ENCODE data around the gene NBEA.

NBEA gene

GRCh38 chr13:35179920-35180663, 238.0 kb downstream of the NBEA start:
- DNase-seq = no peak

GRCh38 chr13:35190241-35190640, 248.2 kb downstream of the NBEA start:
- no peak for DNase-seq

DNA sequence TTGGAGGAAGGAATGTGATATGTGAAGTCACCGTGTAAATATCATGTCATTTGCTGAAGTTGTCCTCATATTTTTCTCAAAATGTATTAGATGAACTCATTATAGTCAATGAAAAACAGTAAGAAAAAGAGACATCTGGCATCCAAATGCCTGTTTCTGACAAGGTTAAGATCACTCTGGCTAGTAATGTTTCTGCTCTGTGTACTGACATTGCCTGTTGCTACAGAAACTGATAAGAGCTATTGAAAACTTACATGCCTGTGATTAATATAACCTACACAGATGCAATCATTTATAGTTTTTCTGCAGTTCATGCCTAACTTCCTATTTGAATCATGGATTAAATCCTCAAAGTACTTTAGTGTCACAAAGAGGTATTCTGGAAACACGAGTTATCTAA, 249.8 kb downstream of the NBEA start:
- no peak for DNase-seq

DNA sequence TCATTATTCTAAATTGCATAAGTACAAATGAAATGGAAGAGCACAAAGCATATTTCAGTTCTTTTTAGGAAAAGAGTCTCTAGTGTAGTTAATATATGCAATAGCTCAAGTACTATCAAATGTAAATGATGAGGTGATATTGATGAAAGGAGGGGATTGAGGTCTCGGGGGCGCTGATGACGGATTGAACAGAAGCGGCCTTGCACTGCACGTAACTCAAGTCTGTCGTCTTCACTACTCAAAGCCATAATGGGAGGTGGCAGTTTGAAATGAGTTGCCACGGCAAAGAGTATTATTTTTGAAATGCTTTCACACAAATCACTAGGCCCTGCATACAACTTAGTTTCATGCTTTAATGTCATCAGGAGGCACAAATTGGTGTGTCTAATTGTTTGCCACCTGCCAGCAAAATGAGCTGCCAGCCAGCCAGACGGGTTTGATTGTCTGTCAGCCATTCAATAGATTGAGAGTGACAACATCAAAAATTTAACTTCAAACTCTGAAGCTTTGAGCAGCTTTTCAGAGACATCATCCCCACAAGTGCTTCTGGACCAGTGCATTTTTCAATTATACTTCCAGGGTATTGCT, 256.6 kb downstream of the NBEA start:
- no peak for DNase-seq

DNA sequence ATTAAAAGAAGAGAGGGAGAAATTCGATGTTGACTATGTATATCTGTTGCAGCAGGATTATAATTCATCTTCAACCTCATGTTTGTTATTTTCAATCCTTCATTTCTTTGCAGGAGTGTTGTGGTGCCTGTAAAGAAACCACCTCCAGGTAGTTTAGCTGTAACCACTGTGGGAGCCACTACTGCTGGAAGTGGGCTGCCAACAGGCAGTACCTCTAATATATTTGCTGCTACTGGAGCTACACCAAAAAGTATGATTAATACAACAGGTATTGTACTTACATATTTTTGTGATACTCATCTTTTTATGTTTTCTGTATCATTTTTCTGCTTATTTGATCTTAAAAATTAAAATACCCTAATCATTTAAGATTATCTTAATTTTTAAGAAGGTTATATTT, 266.5 kb downstream of the NBEA start:
- DNase-seq = no peak

GRCh38 chr13:35210261-35210660, 268.2 kb downstream of the NBEA start:
- DNase-seq = no peak

GRCh38 chr13:35211949-35212348, 269.9 kb downstream of the NBEA start:
- no peak for DNase-seq

- no peak for DNase-seq
Observed at GRCh38 chr13:35213911-35214310, 271.8 kb downstream of the NBEA start.

DNA sequence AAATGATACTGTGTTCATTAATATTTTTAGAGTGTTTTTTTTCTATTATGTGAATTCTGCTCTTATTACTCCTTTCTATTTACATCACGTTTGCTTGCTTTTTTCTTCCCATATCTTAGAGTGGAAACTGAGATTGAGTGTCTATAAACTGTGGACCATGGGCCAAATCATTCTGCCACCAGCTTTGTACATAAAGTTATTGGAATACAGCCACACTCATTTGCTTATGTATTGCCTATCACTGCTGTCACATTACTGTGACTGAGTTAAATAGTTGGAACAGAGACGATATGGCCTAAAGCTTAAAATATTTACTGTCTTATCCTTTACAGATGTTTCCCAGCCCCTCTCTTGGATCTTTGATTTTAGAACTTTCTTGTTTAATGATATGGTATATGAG, 274.1 kb downstream of the NBEA start:
- DNase-seq = no peak

- DNase-seq = no peak
Observed at GRCh38 chr13:35219021-35219420, 277.0 kb downstream of the NBEA start.

DNA sequence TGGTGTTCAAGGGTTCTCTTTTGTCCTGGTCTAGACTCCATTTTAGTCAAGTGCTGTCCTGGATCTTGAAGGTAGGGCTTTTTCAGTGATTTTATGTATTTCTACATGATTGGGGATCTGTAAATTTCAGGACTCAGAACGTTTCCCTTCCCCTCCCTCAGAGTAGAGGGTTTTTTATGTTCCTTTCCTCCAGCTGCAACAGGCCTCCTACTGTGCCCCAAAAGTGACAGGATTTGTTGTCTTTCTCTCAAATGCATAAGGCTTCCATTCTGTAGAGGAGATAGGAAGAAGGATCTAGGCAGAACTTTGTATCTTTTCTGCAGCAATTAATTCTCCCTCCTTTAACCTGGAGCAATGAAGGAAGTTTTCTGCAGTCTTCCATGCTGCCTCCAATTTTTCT, 283.1 kb downstream of the NBEA start:
- no peak for DNase-seq

DNA sequence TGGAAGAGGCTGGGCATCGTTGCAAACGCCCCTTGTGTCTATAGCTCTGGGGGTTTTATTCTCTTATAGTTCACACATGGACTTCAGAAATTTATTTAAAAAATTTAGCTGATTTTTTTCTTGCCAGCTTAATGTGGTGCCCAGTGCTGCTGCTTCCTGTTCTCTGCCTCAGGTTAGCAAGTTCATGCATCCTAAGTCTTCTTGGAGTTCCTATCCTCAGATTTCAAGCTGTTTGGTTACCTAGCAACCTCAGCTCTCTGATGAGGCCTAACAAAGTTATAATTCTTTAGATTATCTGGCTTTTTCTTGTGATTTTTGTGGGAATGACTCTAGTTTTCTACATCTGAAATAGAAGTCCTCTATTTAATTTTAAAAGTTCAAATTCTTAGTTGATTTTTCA, 283.5 kb downstream of the NBEA start:
- no peak for DNase-seq

DNA sequence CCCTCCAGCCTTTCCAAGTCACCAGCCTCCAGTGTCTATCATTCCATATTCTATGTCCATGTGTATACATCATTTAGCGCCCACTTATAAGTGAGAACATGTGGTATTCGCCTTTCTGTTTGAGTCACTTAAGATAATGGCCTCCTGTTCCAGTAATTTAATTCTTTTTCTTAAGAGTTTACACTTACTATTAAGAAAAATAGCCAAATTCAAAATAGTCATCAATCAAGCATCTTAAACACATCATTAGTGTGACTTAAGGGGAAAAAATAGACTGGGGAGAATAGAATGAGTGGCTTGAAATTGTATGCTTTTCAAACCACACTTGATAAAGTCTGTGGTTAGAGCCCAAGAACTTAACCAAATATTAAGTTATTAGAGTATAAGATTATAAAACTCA, 286.5 kb downstream of the NBEA start:
- DNase-seq = no peak

- no peak for DNase-seq
Observed at GRCh38 chr13:35231426-35231825, 289.4 kb downstream of the NBEA start.

- DNase-seq = no peak
Observed at GRCh38 chr13:35238274-35238673, 296.2 kb downstream of the NBEA start.

- DNase-seq = no peak
Observed at GRCh38 chr13:35252536-35253205, 310.6 kb downstream of the NBEA start.

DNA sequence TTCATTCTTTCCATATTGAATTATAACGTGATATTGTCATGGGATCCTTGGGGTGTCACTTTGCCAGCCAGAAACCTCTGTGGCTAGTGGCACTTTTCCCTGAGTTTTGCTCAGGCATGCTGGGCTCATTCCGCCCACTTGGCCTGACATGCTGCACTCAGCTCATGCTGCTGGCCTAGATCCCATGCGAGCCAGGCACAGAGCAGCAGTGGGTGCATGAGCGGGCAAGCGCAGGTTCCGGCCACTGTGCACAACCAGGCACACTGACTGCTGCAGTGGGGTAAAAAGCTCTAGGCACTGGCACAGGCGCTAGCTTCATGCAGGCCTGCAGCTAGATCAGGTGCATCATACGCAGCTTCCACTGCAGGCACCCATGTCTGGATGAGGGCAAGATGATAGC, 313.2 kb downstream of the NBEA start:
- no peak for DNase-seq

GRCh38 chr13:35256459-35257148, 314.5 kb downstream of the NBEA start:
- no peak for DNase-seq

DNA sequence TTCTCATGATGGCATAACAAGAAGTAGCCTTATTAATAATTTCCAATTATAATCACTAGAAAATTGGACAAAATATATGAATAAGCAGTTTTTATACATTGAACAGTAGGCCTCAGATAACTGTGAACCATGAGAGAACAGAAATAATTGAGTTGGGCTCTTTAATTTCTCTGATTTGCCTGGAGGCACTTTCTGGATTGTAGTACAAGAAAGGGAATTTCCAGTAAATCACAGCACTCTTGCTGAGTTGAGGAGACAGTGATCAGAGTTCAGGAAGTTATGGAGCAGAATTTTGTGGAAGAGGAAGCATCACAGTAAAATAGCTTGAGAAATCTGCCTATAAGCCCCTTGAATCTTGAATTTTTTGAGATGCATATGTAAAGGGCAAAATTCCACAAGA, 318.2 kb downstream of the NBEA start:
- no peak for DNase-seq

DNA sequence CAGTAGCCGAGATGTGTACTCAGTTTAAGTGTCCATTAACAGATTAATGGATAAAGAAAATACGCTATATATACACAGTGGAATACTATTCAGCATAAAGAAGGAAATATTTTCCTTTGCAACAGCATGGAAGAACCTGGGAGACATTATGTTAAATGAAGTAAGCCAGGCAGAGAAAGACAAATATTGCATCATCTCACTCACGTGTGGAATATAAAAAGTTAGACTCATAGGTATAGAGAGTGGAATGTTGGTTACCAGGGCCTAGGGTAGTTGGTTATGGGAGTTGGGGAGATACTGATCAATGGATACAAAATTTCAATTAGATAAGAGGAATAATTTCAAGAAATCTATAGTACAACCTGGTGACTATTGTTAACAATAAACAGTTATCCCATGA, 324.3 kb downstream of the NBEA start:
- no peak for DNase-seq

GRCh38 chr13:35278917-35279316, 336.8 kb downstream of the NBEA start:
- no peak for DNase-seq

GRCh38 chr13:35279500-35279899, 337.4 kb downstream of the NBEA start:
- DNase-seq = no peak

DNA sequence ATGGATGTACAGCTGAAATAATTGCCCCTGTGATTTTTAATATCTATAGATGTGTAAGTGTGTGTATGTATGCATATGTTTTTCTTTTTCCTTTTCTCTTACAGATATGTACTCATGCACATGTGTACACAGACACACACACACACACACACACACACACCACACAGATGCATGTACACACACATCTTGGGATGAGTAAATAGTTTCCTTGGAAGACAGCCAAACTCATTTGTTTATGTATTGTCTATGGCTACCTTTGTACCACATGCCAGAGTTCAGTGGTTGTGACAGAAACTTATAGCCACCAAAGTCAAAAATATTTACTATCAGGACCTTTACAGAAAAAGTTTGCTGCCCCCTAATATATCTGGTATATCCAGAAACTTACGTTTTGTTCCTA, 341.8 kb downstream of the NBEA start:
- no peak for DNase-seq

- no peak for DNase-seq
Observed at GRCh38 chr13:35285677-35286076, 343.6 kb downstream of the NBEA start.
